GM23248 (cell line): Measurements from ENCODE around the gene PHACTR3.

ENCODE experiments used
- EZH2 ChIP-seq: fragments of 200-600 bp; sonication (generic); IDR thresholded peaks from 2 replicates; pipeline ENCODE4 v1.6.1; 2018; ENCODE audit warnings: antibody characterized with exemption, mild to moderate bottlenecking; ENCODE audit not compliant: insufficient read depth, poor library complexity, severe bottlenecking
- EZH2phosphoT487 ChIP-seq: fragments of 200-600 bp; sonication (generic); IDR thresholded peaks from 2 replicates; pipeline ENCODE4 v1.6.1; 2018; ENCODE audit warnings: antibody characterized with exemption, moderate library complexity, mild to moderate bottlenecking, low read depth; ENCODE audit not compliant: insufficient read depth

- TF ChIP-seq EZH2 (no peak), EZH2phosphoT487 (no peak)
Observed at GRCh38 chr20:59573837-59574236, 30.5 kb upstream of the PHACTR3 start.
